Left ventricle myocardium inferior (tissue), 1 donor: Measurements from ENCODE around the gene RBMS1. TPM values are rescaled to one million over a fixed set of nuclear protein-coding genes. Genes with fewer than 3 reads are reported as not detected.

Source experiments
- DNase-seq: peaks from one replicate; pipeline ENCODE4 v3.0.0-alpha.2; 2020
- H3K27ac ChIP-seq: fragments of 200-600 bp; replicated peaks from 2 replicates; pipeline ENCODE4 v1.8.0; 2021
- H3K27me3 ChIP-seq: fragments of 200-600 bp; 2 replicates; pipeline ENCODE4 v1.8.0; 2021; ENCODE audit warnings: low read depth
- H3K36me3 ChIP-seq: fragments of 200-600 bp; 2 replicates; pipeline ENCODE4 v1.8.0; 2021
- H3K4me1 ChIP-seq: fragments of 200-600 bp; 2 replicates; pipeline ENCODE4 v1.8.0; 2021
- H3K4me3 ChIP-seq: fragments of 200-600 bp; 2 replicates; pipeline ENCODE4 v1.8.0; 2021; ENCODE audit warnings: mild to moderate bottlenecking, moderate library complexity
- H3K9me3 ChIP-seq: fragments of 200-600 bp; replicated peaks from 2 replicates; pipeline ENCODE4 v1.8.0; 2021
- CTCF ChIP-seq: fragments of 200-600 bp; IDR thresholded peaks from 2 replicates; pipeline ENCODE4 v1.8.0; 2021; ENCODE audit warnings: antibody characterized with exemption, mild to moderate bottlenecking, borderline replicate concordance
- intact Hi-C: fragments of 100-400 bp; cut with micrococcal nuclease; formaldehyde crosslinking; loops from one replicate; pipeline ENCODE4 v1.11.0; 2022
- total RNA-seq: library from RNA; stranded (reverse); fragmentation: NEBNext Ultra II Directional; extraction: Animal tissue kit (Norgen Biotek cat#: 25700); gene quantifications from one replicate; pipeline ENCODE4 v1.2.1, GENCODE V29; 2021
- donor health status: DM: no; HTN: yes; CAD: no; lungs with severe emphysema.

RBMS1 gene
- total RNA-seq, 1 donor from 2014 or later: 56.2 TPM

GRCh38 chr2:160270571-160271113 is 223.0 kb downstream of the RBMS1 start:
- Histone ChIP-seq H3K27ac (peak overlapping the region; percentile 98), H3K4me3 (peak overlapping the region; percentile 69), H3K4me1 (peaks cover 48% of the 10 kb centered on the region), H3K36me3 (peaks cover 38% of the 10 kb centered on the region), H3K9me3 (no peaks in the 10 kb centered on the region), H3K27me3 (no peaks in the 10 kb centered on the region)
- no peak for DNase-seq
- intact Hi-C loops: loop anchor here (10.0 kb wide), 1 partner anchor 714 kb away; no protein-coding TSS in a partner anchor
- no peak for TF ChIP-seq CTCF

GRCh38 chr2:160269803-160270570 is 223.6 kb downstream of the RBMS1 start:
- intact Hi-C loops: loop anchor here (10.0 kb wide), 1 partner anchor 715 kb away; no protein-coding TSS in a partner anchor
- Histone ChIP-seq H3K36me3 (peaks cover 32% of the 10 kb centered on the region), H3K27me3 (no peaks in the 10 kb centered on the region), H3K4me1 (peaks cover 48% of the 10 kb centered on the region), H3K4me3 (peak overlapping the region; percentile 69), H3K27ac (peak overlapping the region; percentile 98), H3K9me3 (no peaks in the 10 kb centered on the region)
- peak; percentile 91 for DNase-seq
- TF ChIP-seq CTCF: peak; percentile 83

- intact Hi-C loops: no loop called here
- DNase-seq: no peak
- H3K4me1 ChIP-seq: peaks cover 48% of the 10 kb centered on the region
- H3K4me3 ChIP-seq: peak overlapping the region; percentile 69
- H3K27ac ChIP-seq: peak overlapping the region; percentile 98
- TF ChIP-seq CTCF: no peak
- no peaks in the 10 kb centered on the region for H3K27me3 ChIP-seq
- H3K36me3 ChIP-seq: peaks cover 26% of the 10 kb centered on the region
- no peaks in the 10 kb centered on the region for H3K9me3 ChIP-seq
Observed at GRCh38 chr2:160269365-160269764, 224.2 kb downstream of the RBMS1 start.

- intact Hi-C loops: no loop called here
- Histone ChIP-seq H3K27me3 (no peaks in the 10 kb centered on the region), H3K27ac (peak overlapping the region; percentile 98), H3K4me3 (no peak overlapping the region), H3K9me3 (no peaks in the 10 kb centered on the region), H3K36me3 (peaks cover 15% of the 10 kb centered on the region), H3K4me1 (peaks cover 48% of the 10 kb centered on the region)
- no peak for TF ChIP-seq CTCF
- no peak for DNase-seq
Observed at GRCh38 chr2:160268151-160268781, 225.3 kb downstream of the RBMS1 start.

- intact Hi-C loops: no loop called here
- H3K36me3 ChIP-seq: peaks cover 11% of the 10 kb centered on the region
- no peak overlapping the region for H3K4me3 ChIP-seq
- H3K27me3 ChIP-seq: no peaks in the 10 kb centered on the region
- H3K9me3 ChIP-seq: no peaks in the 10 kb centered on the region
- DNase-seq: no peak
- TF ChIP-seq CTCF: no peak
- peaks cover 47% of the 10 kb centered on the region for H3K4me1 ChIP-seq
- H3K27ac ChIP-seq: peak overlapping the region; percentile 98
Observed at GRCh38 chr2:160267692-160268091, 225.9 kb downstream of the RBMS1 start.
